DND-41 (cell line): ENCODE data around the gene FBN3.

Experiments
- ATAC-seq: fragments of 200-7000 bp; cut with Tn5 transposase; 3 replicates; pipeline ENCODE4 v1.9.1; 2021; ENCODE audit warnings: low read depth; ENCODE audit not compliant: insufficient read depth
- DNase-seq: peaks from one replicate; pipeline ENCODE4 v3.0.0-alpha.2; 2020
- H2AFZ ChIP-seq: 2 replicates; pipeline ENCODE4 v1.6.0; 2012; ENCODE audit warnings: low read depth, low read length
- H3K27ac ChIP-seq: 2 replicates; pipeline ENCODE4 v1.5.1; 2012; ENCODE audit warnings: low read length, inconsistent platforms
- H3K27me3 ChIP-seq: fragments of 200-600 bp; sonication (generic); 2 replicates; pipeline ENCODE4 v1.6.0; 2012; ENCODE audit warnings: low read length, mild to moderate bottlenecking, inconsistent platforms; ENCODE audit not compliant: insufficient read depth, poor library complexity
- H3K36me3 ChIP-seq: 2 replicates; pipeline ENCODE4 v1.5.1; 2012; ENCODE audit warnings: low read length, inconsistent platforms; ENCODE audit not compliant: insufficient read depth
- H3K4me1 ChIP-seq: 2 replicates; pipeline ENCODE4 v1.5.1; 2012; ENCODE audit warnings: mild to moderate bottlenecking, low read length; ENCODE audit not compliant: insufficient read depth
- H3K4me2 ChIP-seq: 2 replicates; pipeline ENCODE4 v1.6.0; 2012; ENCODE audit warnings: mild to moderate bottlenecking, moderate library complexity, low read length, inconsistent platforms; ENCODE audit not compliant: insufficient read depth
- H3K4me3 ChIP-seq, 2 experiments: fragments of 200-600 bp in 1 of 2; shearing (Covaris generic) in 1 of 2; 2 replicates each; pipeline ENCODE4 v1.5.1; 2012 to 2016; ENCODE audit warnings: inconsistent platforms in 2 of 2, low read length in 2 of 2, mild to moderate bottlenecking in 2 of 2, low read depth in 1 of 2, moderate library complexity in 1 of 2
- H3K79me2 ChIP-seq: 2 replicates; pipeline ENCODE4 v1.6.0; 2012; ENCODE audit warnings: low read length, inconsistent platforms; ENCODE audit not compliant: insufficient read depth
- H3K9ac ChIP-seq: 2 replicates; pipeline ENCODE4 v1.6.0; 2012; ENCODE audit warnings: low read depth, mild to moderate bottlenecking, inconsistent platforms, low read length, moderate library complexity
- H3K9me3 ChIP-seq: 2 replicates; pipeline ENCODE4 v1.5.1; 2012; ENCODE audit warnings: low read length, moderate library complexity, mild to moderate bottlenecking, inconsistent platforms; ENCODE audit not compliant: insufficient read depth, severe bottlenecking
- H4K20me1 ChIP-seq: 2 replicates; pipeline ENCODE4 v1.6.0; 2012; ENCODE audit warnings: low read length; ENCODE audit not compliant: insufficient read depth
- EZH2 ChIP-seq: IDR thresholded peaks from 3 replicates; pipeline ENCODE4 v1.6.1; 2012; ENCODE audit warnings: borderline replicate concordance, low read depth, mild to moderate bottlenecking, moderate library complexity, low read length, inconsistent platforms; ENCODE audit not compliant: severe bottlenecking
- TF ChIP-seq, protein P1 (sequence below): IDR thresholded peaks from 2 replicates; pipeline ENCODE4 v1.5.1; 2012; ENCODE audit warnings: borderline replicate concordance, low read length, moderate library complexity, mild to moderate bottlenecking; ENCODE audit not compliant: poor library complexity, severe bottlenecking; ENCODE audit errors: extremely low read depth

The FBN3 gene

DNA sequence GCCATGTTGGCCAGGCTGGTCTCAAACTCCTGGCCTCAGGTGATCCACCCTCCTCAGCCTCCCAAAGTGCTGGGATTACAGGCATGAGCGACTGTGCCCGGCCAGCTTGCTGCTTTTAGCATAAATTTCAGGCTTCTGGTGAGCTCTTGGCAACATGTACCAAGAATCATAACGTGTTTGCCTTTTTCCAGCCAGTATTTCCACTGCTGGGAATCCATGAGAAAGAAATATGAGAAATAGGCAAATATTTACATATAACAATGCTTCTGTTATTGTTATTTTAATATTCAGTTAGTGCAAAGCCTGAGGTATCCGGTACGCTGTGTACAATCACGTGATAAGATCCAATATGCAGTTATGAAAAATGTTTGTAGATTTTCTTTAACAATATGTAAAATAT is 30.6 kb upstream of the FBN3 start:
- Histone ChIP-seq H2AFZ (no peak overlapping the region), H3K9me3 (no peaks in the 10 kb centered on the region), H3K9ac (no peak overlapping the region), H3K4me3 (no peak overlapping the region), H3K27me3 (no peaks in the 10 kb centered on the region), H3K27ac (no peak overlapping the region), H3K79me2 (no peaks in the 10 kb centered on the region), H3K4me2 (no peak overlapping the region), H4K20me1 (no peaks in the 10 kb centered on the region), H3K36me3 (no peaks in the 10 kb centered on the region), H3K4me1 (no peaks in the 10 kb centered on the region)
- no peak for TF ChIP-seq EZH2
- TF ChIP-seq, protein P1, sequence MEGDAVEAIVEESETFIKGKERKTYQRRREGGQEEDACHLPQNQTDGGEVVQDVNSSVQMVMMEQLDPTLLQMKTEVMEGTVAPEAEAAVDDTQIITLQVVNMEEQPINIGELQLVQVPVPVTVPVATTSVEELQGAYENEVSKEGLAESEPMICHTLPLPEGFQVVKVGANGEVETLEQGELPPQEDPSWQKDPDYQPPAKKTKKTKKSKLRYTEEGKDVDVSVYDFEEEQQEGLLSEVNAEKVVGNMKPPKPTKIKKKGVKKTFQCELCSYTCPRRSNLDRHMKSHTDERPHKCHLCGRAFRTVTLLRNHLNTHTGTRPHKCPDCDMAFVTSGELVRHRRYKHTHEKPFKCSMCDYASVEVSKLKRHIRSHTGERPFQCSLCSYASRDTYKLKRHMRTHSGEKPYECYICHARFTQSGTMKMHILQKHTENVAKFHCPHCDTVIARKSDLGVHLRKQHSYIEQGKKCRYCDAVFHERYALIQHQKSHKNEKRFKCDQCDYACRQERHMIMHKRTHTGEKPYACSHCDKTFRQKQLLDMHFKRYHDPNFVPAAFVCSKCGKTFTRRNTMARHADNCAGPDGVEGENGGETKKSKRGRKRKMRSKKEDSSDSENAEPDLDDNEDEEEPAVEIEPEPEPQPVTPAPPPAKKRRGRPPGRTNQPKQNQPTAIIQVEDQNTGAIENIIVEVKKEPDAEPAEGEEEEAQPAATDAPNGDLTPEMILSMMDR, result no peak
- ATAC-seq (no peak), DNase-seq (no peak)

DNA sequence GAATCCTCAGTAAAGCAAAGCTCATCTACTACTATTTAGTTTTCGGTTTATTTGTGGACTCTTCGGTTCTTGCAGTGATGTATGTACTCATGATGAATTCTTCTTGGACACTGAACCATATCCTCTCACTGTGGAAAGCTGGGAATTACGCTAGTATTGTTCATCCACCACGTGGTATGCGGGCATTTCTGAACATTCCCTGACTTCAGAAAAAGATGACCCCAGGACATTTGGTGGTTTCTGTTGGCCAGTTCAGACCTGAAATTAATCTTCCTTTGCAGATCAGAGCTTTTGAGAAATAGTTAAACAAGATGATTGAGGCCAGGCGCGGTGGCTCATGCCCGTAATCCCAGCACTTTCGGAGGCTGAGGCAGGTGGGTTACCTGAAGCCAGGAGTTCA is 25.3 kb upstream of the FBN3 start:
- H3K36me3 ChIP-seq, result no peaks in the 10 kb centered on the region
- H3K27me3 ChIP-seq, result no peaks in the 10 kb centered on the region
- no peak overlapping the region for H3K9ac ChIP-seq
- no peak overlapping the region for H3K4me3 ChIP-seq
- DNase-seq (no peak), ATAC-seq (no peak)
- TF ChIP-seq EZH2, result no peak
- TF ChIP-seq, protein P1, result no peak
- H3K27ac ChIP-seq, result no peak overlapping the region
- no peaks in the 10 kb centered on the region for H3K4me1 ChIP-seq
- H3K4me2 ChIP-seq, result no peak overlapping the region
- no peaks in the 10 kb centered on the region for H3K79me2 ChIP-seq
- no peaks in the 10 kb centered on the region for H4K20me1 ChIP-seq
- no peaks in the 10 kb centered on the region for H3K9me3 ChIP-seq
- H2AFZ ChIP-seq, result no peak overlapping the region

DNA sequence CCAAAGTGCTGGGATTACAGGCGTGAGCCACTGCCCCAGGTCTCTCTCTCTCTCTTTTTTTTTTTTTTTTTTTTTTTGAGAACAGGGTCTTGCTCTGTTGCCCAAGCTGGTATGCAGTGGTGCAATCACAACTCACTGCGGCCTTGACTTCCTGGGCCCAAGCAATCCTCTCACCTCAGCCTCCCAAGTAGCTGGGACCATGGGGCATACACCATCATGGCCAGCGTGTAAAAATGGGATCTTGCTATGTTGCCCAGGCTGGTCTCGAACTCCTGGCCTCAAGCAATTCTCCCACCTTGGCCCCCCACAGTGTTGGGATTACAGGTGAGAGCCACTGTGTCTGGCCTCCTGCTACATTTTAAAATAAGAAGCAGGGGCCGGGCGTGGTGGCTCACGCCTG is 19.1 kb upstream of the FBN3 start:
- DNase-seq, result no peak
- TF ChIP-seq, protein P1, result no peak
- TF ChIP-seq EZH2, result no peak

DNA sequence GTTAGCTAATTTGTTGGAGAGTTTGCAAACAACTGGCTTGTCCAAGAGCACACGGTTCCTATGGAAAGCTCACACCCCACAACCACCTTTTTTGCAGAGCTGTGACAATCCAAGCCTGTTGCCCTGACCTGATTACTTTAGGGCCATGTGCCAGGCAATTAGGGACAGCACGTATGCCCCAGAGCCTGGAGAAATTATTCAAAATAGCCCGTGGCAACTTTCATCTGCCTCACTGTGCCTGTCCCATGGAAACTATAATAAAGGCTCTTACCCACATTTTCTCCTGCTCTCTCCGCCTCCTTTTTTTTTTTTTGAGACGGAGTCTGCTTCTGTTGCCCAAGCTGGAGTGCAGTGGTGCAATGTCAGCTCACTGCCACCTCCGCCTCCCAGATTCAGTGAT is 18.6 kb upstream of the FBN3 start:
- H3K4me1 ChIP-seq, result no peaks in the 10 kb centered on the region
- H3K4me2 ChIP-seq, result no peak overlapping the region
- no peaks in the 10 kb centered on the region for H3K9me3 ChIP-seq
- no peaks in the 10 kb centered on the region for H3K79me2 ChIP-seq
- H3K36me3 ChIP-seq, result no peaks in the 10 kb centered on the region
- TF ChIP-seq EZH2, result no peak
- TF ChIP-seq, protein P1, result no peak
- no peak overlapping the region for H3K9ac ChIP-seq
- H3K27me3 ChIP-seq, result no peaks in the 10 kb centered on the region
- ATAC-seq (no peak), DNase-seq (no peak)
- H3K4me3 ChIP-seq, result no peak overlapping the region
- no peaks in the 10 kb centered on the region for H4K20me1 ChIP-seq
- no peak overlapping the region for H2AFZ ChIP-seq
- no peak overlapping the region for H3K27ac ChIP-seq

More for the DNA sequence above, 19.1 kb upstream of the FBN3 start:
- Histone ChIP-seq H3K4me2 (no peak overlapping the region), H4K20me1 (no peaks in the 10 kb centered on the region), H2AFZ (no peak overlapping the region), H3K4me3 (no peak overlapping the region), H3K27ac (no peak overlapping the region), H3K79me2 (no peaks in the 10 kb centered on the region), H3K27me3 (no peaks in the 10 kb centered on the region), H3K9me3 (no peaks in the 10 kb centered on the region), H3K36me3 (no peaks in the 10 kb centered on the region), H3K4me1 (no peaks in the 10 kb centered on the region), H3K9ac (no peak overlapping the region)
- ATAC-seq, result no peak
